Measurements from ENCODE around the gene FRG2C. TPM values are rescaled to one million over a fixed set of nuclear protein-coding genes. Genes with fewer than 3 reads are reported as not detected.
"Not testable (repeated sequence)": the region's sequence is repeated elsewhere in the genome, so short reads cannot be mapped to it uniquely, and the experiment has no call there.

Gene FRG2C
- total RNA-seq (2014; rRNA removed; shearing (Covaris generic)): not detected in 2 replicates
- not detected in 2 replicates for polyA plus RNA-seq (2014; cell fraction: nucleus; rRNA removed)

- DNase-seq (ENCODE audit: extremely low read depth, low read depth): not testable (repeated sequence)
Observed at GRCh38 chr3:75664028-75664427, at the start of gene FRG2C. TSS of gene FRG2C (plus strand) at chr3:75664328. CDS start at chr3:75664380, 52 bp downstream.

GRCh38 chr3:75618666-75619305 lies 45.3 kb upstream of the FRG2C start:
- DNase-seq (ENCODE audit: extremely low read depth, low read depth): not testable (repeated sequence)

- not testable (repeated sequence) for DNase-seq (ENCODE audit: extremely low read depth, low read depth)
Observed at GRCh38 chr3:75619481-75620031, 44.6 kb upstream of the FRG2C start.

- not testable (repeated sequence) for DNase-seq (ENCODE audit: extremely low read depth, low read depth)
Observed at GRCh38 chr3:75621772-75622171, 42.4 kb upstream of the FRG2C start.

- DNase-seq (ENCODE audit: extremely low read depth, low read depth): not testable (repeated sequence)
Observed at GRCh38 chr3:75623656-75624055, 40.5 kb upstream of the FRG2C start.

- not testable (repeated sequence) for DNase-seq (ENCODE audit: extremely low read depth, low read depth)
Observed at GRCh38 chr3:75630887-75631535, 33.1 kb upstream of the FRG2C start.

- no peak for DNase-seq (ENCODE audit: extremely low read depth, low read depth)
Observed at GRCh38 chr3:75631541-75631940, 32.6 kb upstream of the FRG2C start.

- DNase-seq (ENCODE audit: extremely low read depth, low read depth): not testable (repeated sequence)
Observed at GRCh38 chr3:75638947-75639346, 25.2 kb upstream of the FRG2C start.

- DNase-seq (ENCODE audit: extremely low read depth, low read depth): not testable (repeated sequence)
Observed at GRCh38 chr3:75641107-75641517, 23.0 kb upstream of the FRG2C start.

- DNase-seq (ENCODE audit: extremely low read depth, low read depth): peak; percentile 23
Observed at GRCh38 chr3:75643031-75643800, 20.9 kb upstream of the FRG2C start.

- DNase-seq (ENCODE audit: extremely low read depth, low read depth): not testable (repeated sequence)
Observed at GRCh38 chr3:75645548-75645947, 18.6 kb upstream of the FRG2C start.

- DNase-seq (ENCODE audit: extremely low read depth, low read depth): no peak
Observed at GRCh38 chr3:75650191-75650590, 13.9 kb upstream of the FRG2C start.

GRCh38 chr3:75655101-75655904 lies 8.8 kb upstream of the FRG2C start:
- DNase-seq (ENCODE audit: extremely low read depth, low read depth): not testable (repeated sequence)

- DNase-seq (ENCODE audit: extremely low read depth, low read depth): not testable (repeated sequence)
Observed at GRCh38 chr3:75655956-75656355, 8.2 kb upstream of the FRG2C start.

- DNase-seq (ENCODE audit: extremely low read depth, low read depth): not testable (repeated sequence)
Observed at GRCh38 chr3:75658411-75659107, 5.6 kb upstream of the FRG2C start.

GRCh38 chr3:75659108-75659433 lies 5.1 kb upstream of the FRG2C start:
- not testable (repeated sequence) for DNase-seq (ENCODE audit: extremely low read depth, low read depth)

GRCh38 chr3:75665626-75666025 lies 1.5 kb downstream of the FRG2C start:
- not testable (repeated sequence) for DNase-seq (ENCODE audit: extremely low read depth, low read depth)

- not testable (repeated sequence) for DNase-seq (ENCODE audit: extremely low read depth, low read depth)
Observed at GRCh38 chr3:75667757-75668701, 3.9 kb downstream of the FRG2C start.
